Activated gamma-delta T cell (primary cell): Measurements from ENCODE around the gene CCNH.

Experiments
- DNase-seq: peaks from one replicate; lab custom pipeline; 2025; lab: John Stamatoyannopoulos, UW
- total RNA-seq, 2 donors: gene quantifications; one replicate each; lab custom pipeline; 2026; lab: John Stamatoyannopoulos, UW

The CCNH gene
- 75.8 to 94.6 reads per million in 2 donors for total RNA-seq

GRCh38 chr5:87412630-87413342 lies at the start of gene CCNH:
Gene CCNH, minus strand, starts transcription at chr5:87412930. Its CDS starts 136 bp downstream, at chr5:87412794.
- peak; percentile 87 for DNase-seq

- no peak for DNase-seq
Measured at GRCh38 chr5:87457706-87458105, 45.0 kb upstream of the CCNH start.

- no peak for DNase-seq
Measured at GRCh38 chr5:87453801-87454200, 41.1 kb upstream of the CCNH start.

- no peak for DNase-seq
Measured at GRCh38 chr5:87452837-87453236, 40.1 kb upstream of the CCNH start.

- no peak for DNase-seq
Measured at GRCh38 chr5:87442419-87442818, 29.7 kb upstream of the CCNH start.

GRCh38 chr5:87438231-87438630 lies 25.5 kb upstream of the CCNH start:
- no peak for DNase-seq

GRCh38 chr5:87437724-87438123 lies 25.0 kb upstream of the CCNH start:
- DNase-seq: no peak

GRCh38 chr5:87435144-87435694 lies 22.5 kb upstream of the CCNH start:
- DNase-seq: no peak

- DNase-seq: no peak
Measured at GRCh38 chr5:87434461-87434860, 21.7 kb upstream of the CCNH start.

- no peak for DNase-seq
Measured at GRCh38 chr5:87433945-87434344, 21.2 kb upstream of the CCNH start.

GRCh38 chr5:87432460-87432859 lies 19.7 kb upstream of the CCNH start:
- DNase-seq: no peak

- no peak for DNase-seq
Measured at GRCh38 chr5:87430863-87431457, 18.2 kb upstream of the CCNH start.

GRCh38 chr5:87423755-87424154 lies 11.0 kb upstream of the CCNH start:
- DNase-seq: no peak

GRCh38 chr5:87421307-87421706 lies 8.6 kb upstream of the CCNH start:
- DNase-seq: no peak

GRCh38 chr5:87418506-87418905 lies 5.8 kb upstream of the CCNH start:
- DNase-seq: no peak

- DNase-seq: no peak
Measured at GRCh38 chr5:87413343-87413645, 564 bp upstream of the CCNH start.

GRCh38 chr5:87411973-87412629 lies 629 bp downstream of the CCNH start:
- DNase-seq: no peak

- no peak for DNase-seq
Measured at GRCh38 chr5:87411586-87411972, 1.2 kb downstream of the CCNH start.

- DNase-seq: no peak
Measured at GRCh38 chr5:87410931-87411330, 1.8 kb downstream of the CCNH start.

- no peak for DNase-seq
Measured at GRCh38 chr5:87408204-87408603, 4.5 kb downstream of the CCNH start.

GRCh38 chr5:87405472-87406155 lies 7.1 kb downstream of the CCNH start:
- DNase-seq: no peak

- DNase-seq: no peak
Measured at GRCh38 chr5:87404359-87404758, 8.4 kb downstream of the CCNH start.

- DNase-seq: no peak
Measured at GRCh38 chr5:87403899-87404298, 8.8 kb downstream of the CCNH start.
